DOHH2 (cell line): ENCODE data around the gene STK11.
A peak's percentile ranks its signal among the peaks of the same experiment; 100 is the strongest.

Experiments
- H3F3A ChIP-seq: fragments of 200-600 bp; sonication (generic), shearing (Covaris generic); 2 replicates; pipeline ENCODE4 v1.6.0; 2016; ENCODE audit warnings: antibody characterized with exemption, mild to moderate bottlenecking; ENCODE audit not compliant: control insufficient read depth, insufficient read depth
- H3K27ac ChIP-seq: fragments of 200-600 bp; sonication (generic); 2 replicates; pipeline ENCODE4 v1.5.1; 2014; ENCODE audit warnings: low read depth, mild to moderate bottlenecking, low read length, moderate library complexity
- H3K27me3 ChIP-seq: fragments of 200-600 bp; sonication (generic); 2 replicates; pipeline ENCODE4 v1.6.1; 2014; ENCODE audit warnings: mild to moderate bottlenecking, low read length, mixed read lengths; ENCODE audit not compliant: control insufficient read depth
- H3K36me3 ChIP-seq: fragments of 200-600 bp; sonication (generic); 2 replicates; pipeline ENCODE4 v1.6.1; 2014; ENCODE audit warnings: mild to moderate bottlenecking, low read length, moderate library complexity, mixed read lengths; ENCODE audit not compliant: control insufficient read depth
- H3K4me1 ChIP-seq: fragments of 200-600 bp; sonication (generic); 2 replicates; pipeline ENCODE4 v1.6.1; 2014; ENCODE audit warnings: mild to moderate bottlenecking, low read length, mixed read lengths; ENCODE audit not compliant: control insufficient read depth
- H3K4me2 ChIP-seq: fragments of 200-600 bp; sonication (generic); 2 replicates; pipeline ENCODE4 v1.6.0; 2014; ENCODE audit warnings: mild to moderate bottlenecking, low read length, moderate library complexity
- H3K4me3 ChIP-seq: fragments of 200-600 bp; sonication (generic); 2 replicates; pipeline ENCODE4 v1.5.1; 2014; ENCODE audit warnings: mild to moderate bottlenecking, low read length, mixed read lengths
- H3K79me2 ChIP-seq: fragments of 200-600 bp; sonication (generic); 2 replicates; pipeline ENCODE4 v1.6.1; 2014; ENCODE audit warnings: mild to moderate bottlenecking, low read length, mixed read lengths; ENCODE audit not compliant: control insufficient read depth
- H3K9me2 ChIP-seq: fragments of 200-600 bp; sonication (generic); replicated peaks from 2 replicates; pipeline ENCODE4 v1.6.1; 2014; ENCODE audit warnings: mild to moderate bottlenecking, low read length, mixed read lengths; ENCODE audit not compliant: control insufficient read depth
- H3K9me3 ChIP-seq: fragments of 200-600 bp; sonication (generic); 2 replicates; pipeline ENCODE4 v1.6.1; 2014; ENCODE audit warnings: antibody characterized with exemption, low read length, mixed read lengths; ENCODE audit not compliant: control insufficient read depth, insufficient read depth
- H4K20me1 ChIP-seq: fragments of 200-600 bp; sonication (generic); 2 replicates; pipeline ENCODE4 v1.6.0; 2014; ENCODE audit warnings: low read depth, mild to moderate bottlenecking, antibody characterized with exemption, low read length, moderate library complexity; ENCODE audit not compliant: control insufficient read depth, insufficient read depth
- CTCF ChIP-seq: fragments of 200-600 bp; sonication (generic); IDR thresholded peaks from one replicate; pipeline ENCODE4 v1.5.1; 2014; ENCODE audit warnings: antibody characterized with exemption, mild to moderate bottlenecking, low read depth, low read length; ENCODE audit not compliant: poor library complexity, severe bottlenecking
- EZH2phosphoT487 ChIP-seq: fragments of 200-600 bp; sonication (generic); IDR thresholded peaks from 2 replicates; pipeline ENCODE4 v1.6.1; 2017; ENCODE audit warnings: borderline replicate concordance, mild to moderate bottlenecking, antibody characterized with exemption, low read length, moderate library complexity, mixed read lengths

The STK11 gene

GRCh38 chr19:1258163-1258492 lies 52.5 kb downstream of the STK11 start:
- H3K4me1 ChIP-seq: peaks cover 85% of the 10 kb centered on the region
- H3K9me2 ChIP-seq: no peaks in the 10 kb centered on the region
- peaks cover 11% of the 10 kb centered on the region; the same call in 1 of the 2 replicates for H4K20me1 ChIP-seq
- peak overlapping the region; percentile 48 for H3K4me3 ChIP-seq
- peaks cover 64% of the 10 kb centered on the region for H3K36me3 ChIP-seq
- peak overlapping the region; percentile 98 for H3K4me2 ChIP-seq
- H3K9me3 ChIP-seq: no peaks in the 10 kb centered on the region
- peaks cover 48% of the 10 kb centered on the region for H3F3A ChIP-seq
- TF ChIP-seq CTCF: no peak
- TF ChIP-seq EZH2phosphoT487: no peak
- peaks cover 58% of the 10 kb centered on the region for H3K79me2 ChIP-seq
- no peaks in the 10 kb centered on the region for H3K27me3 ChIP-seq
- H3K27ac ChIP-seq: peak overlapping the region; percentile 85

- no peaks in the 10 kb centered on the region for H3K27me3 ChIP-seq
- peaks cover 6% of the 10 kb centered on the region; the same call in 1 of the 2 replicates for H4K20me1 ChIP-seq
- H3K36me3 ChIP-seq: peaks cover 58% of the 10 kb centered on the region
- H3K4me3 ChIP-seq: peak overlapping the region; percentile 77
- H3K79me2 ChIP-seq: peaks cover 51% of the 10 kb centered on the region
- H3K4me2 ChIP-seq: peak overlapping the region; percentile 98
- no peaks in the 10 kb centered on the region for H3K9me2 ChIP-seq
- peak overlapping the region; percentile 85 for H3K27ac ChIP-seq
- H3F3A ChIP-seq: peaks cover 47% of the 10 kb centered on the region
- no peaks in the 10 kb centered on the region for H3K9me3 ChIP-seq
- TF ChIP-seq CTCF (no peak), EZH2phosphoT487 (no peak)
- H3K4me1 ChIP-seq: peaks cover 85% of the 10 kb centered on the region
Measured at GRCh38 chr19:1258707-1259205, 53.2 kb downstream of the STK11 start.

DNA sequence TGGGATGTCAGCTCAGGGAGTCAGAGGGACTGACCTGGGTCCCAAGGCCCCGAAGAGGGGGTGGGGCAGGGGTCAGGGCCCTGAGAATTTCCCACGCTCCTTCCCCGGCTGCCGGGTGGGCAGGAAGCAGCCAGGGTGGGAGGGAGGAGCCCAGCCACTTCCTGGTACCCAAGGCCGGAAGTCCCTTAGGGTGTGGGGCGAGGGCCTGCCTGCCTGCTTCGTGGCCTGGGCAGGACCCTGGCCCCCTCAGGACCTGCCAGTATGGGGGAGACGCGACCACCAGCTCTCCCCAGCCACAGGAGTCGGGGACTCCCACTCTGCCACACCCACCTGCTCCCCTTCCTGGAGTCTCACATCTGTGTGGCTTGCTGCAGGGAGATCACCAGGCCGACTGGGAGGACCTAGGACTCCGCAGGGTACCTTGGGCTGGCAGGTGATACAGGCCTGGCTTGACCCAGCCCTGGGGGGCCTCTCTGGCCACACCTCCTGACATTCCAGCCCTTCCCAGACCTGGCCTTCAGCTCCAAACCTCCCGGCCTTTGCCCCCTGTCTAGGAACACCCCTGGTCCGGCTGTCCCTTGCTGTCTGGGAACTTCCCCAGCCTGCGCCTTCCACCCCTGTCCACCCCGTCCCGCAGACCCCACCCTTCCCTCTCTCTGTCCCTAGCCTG lies 53.8 kb downstream of the STK11 start:
- peak overlapping the region; percentile 77 for H3K4me3 ChIP-seq
- H3K4me1 ChIP-seq: peaks cover 85% of the 10 kb centered on the region
- no peak for TF ChIP-seq CTCF
- TF ChIP-seq EZH2phosphoT487: no peak
- H4K20me1 ChIP-seq: peaks cover 2% of the 10 kb centered on the region; the same call in 1 of the 2 replicates
- H3K79me2 ChIP-seq: peaks cover 45% of the 10 kb centered on the region
- no peaks in the 10 kb centered on the region for H3K9me2 ChIP-seq
- H3K9me3 ChIP-seq: no peaks in the 10 kb centered on the region
- peak overlapping the region; percentile 85 for H3K27ac ChIP-seq
- peaks cover 51% of the 10 kb centered on the region for H3F3A ChIP-seq
- no peaks in the 10 kb centered on the region for H3K27me3 ChIP-seq
- peaks cover 55% of the 10 kb centered on the region for H3K36me3 ChIP-seq
- peak overlapping the region; percentile 98 for H3K4me2 ChIP-seq
